ENCODE measurements around the gene ZNF813.
A peak's percentile ranks its signal among the peaks of the same experiment; 100 is the strongest.
"Not testable (repeated sequence)": the region's sequence is repeated elsewhere in the genome, so short reads cannot be mapped to it uniquely, and the experiment has no call there.

The ZNF813 gene

GRCh38 chr19:53424968-53425597 lies 42.5 kb upstream of the ZNF813 start:
- H4K20me1 ChIP-seq (ENCODE audit: insufficient read depth) = no peaks in the 10 kb centered on the region
- no peaks in the 10 kb centered on the region for H3K36me3 ChIP-seq (ENCODE audit: insufficient read depth)
- peak; percentile 23; the same call in 1 of the 2 replicates for TF ChIP-seq CTCF (conservative IDR thresholded peaks at IDR 0.05; ENCODE audit: low read depth, low read length)
- no peaks in the 10 kb centered on the region for H3K4me1 ChIP-seq (ENCODE audit: low read depth, poor library complexity, severe bottlenecking)
- no peak overlapping the region for H2AFZ ChIP-seq (ENCODE audit: low read depth)
- no peak overlapping the region for H3K4me3 ChIP-seq (IDR thresholded peaks at IDR 0.05; ENCODE audit: insufficient read depth, low read depth, low read length)
- no peak overlapping the region for H3K27ac ChIP-seq
- no peak overlapping the region for H3K4me2 ChIP-seq
- no peak overlapping the region for H3K9ac ChIP-seq
- no peaks in the 10 kb centered on the region for H3K79me2 ChIP-seq (ENCODE audit: insufficient read depth, low read depth)
- no peaks in the 10 kb centered on the region for H3K27me3 ChIP-seq (ENCODE audit: insufficient read depth, low read depth)

- H3K36me3 ChIP-seq (ENCODE audit: insufficient read depth) = no peaks in the 10 kb centered on the region
- H3K27me3 ChIP-seq (ENCODE audit: insufficient read depth, low read depth) = no peaks in the 10 kb centered on the region
- peak within 1 kb of the TSS; percentile 32; the same call in 1 of the 2 replicates for H3K27ac ChIP-seq
- no peaks in the 10 kb centered on the region for H4K20me1 ChIP-seq (ENCODE audit: insufficient read depth)
- H3K4me3 ChIP-seq (IDR thresholded peaks at IDR 0.05; ENCODE audit: insufficient read depth, low read depth, low read length) = no peak within 1 kb of the TSS
- TF ChIP-seq CTCF (conservative IDR thresholded peaks at IDR 0.05; ENCODE audit: low read depth, low read length) = peak; percentile 30; the same call in 1 of the 2 replicates
- H2AFZ ChIP-seq (ENCODE audit: low read depth) = peak within 1 kb of the TSS; percentile 57; the same call in 1 of the 2 replicates
- H3K9ac ChIP-seq = peak within 1 kb of the TSS; percentile 63
- H3K4me2 ChIP-seq = no peak within 1 kb of the TSS
- H3K79me2 ChIP-seq (ENCODE audit: insufficient read depth, low read depth) = no peaks in the 10 kb centered on the region
- H3K4me1 ChIP-seq (ENCODE audit: low read depth, poor library complexity, severe bottlenecking) = no peaks in the 10 kb centered on the region
Measured at GRCh38 chr19:53431399-53432087, 36.0 kb upstream of the ZNF813 start, which contains the start of gene ZNF761. TSS of gene ZNF761 (plus strand) at chr19:53431984. CDS start at chr19:53447269, 15,285 bp downstream.

- TF ChIP-seq CTCF (conservative IDR thresholded peaks at IDR 0.05; ENCODE audit: low read depth, low read length) = no peak
- no peaks in the 10 kb centered on the region for H3K36me3 ChIP-seq (ENCODE audit: insufficient read depth)
- H3K27ac ChIP-seq = peak overlapping the region; percentile 32; the same call in 1 of the 2 replicates
- peak overlapping the region; percentile 57; the same call in 1 of the 2 replicates for H2AFZ ChIP-seq (ENCODE audit: low read depth)
- no peaks in the 10 kb centered on the region for H4K20me1 ChIP-seq (ENCODE audit: insufficient read depth)
- no peaks in the 10 kb centered on the region for H3K79me2 ChIP-seq (ENCODE audit: insufficient read depth, low read depth)
- H3K4me2 ChIP-seq = no peak overlapping the region
- no peak overlapping the region for H3K4me3 ChIP-seq (IDR thresholded peaks at IDR 0.05; ENCODE audit: insufficient read depth, low read depth, low read length)
- H3K27me3 ChIP-seq (ENCODE audit: insufficient read depth, low read depth) = no peaks in the 10 kb centered on the region
- H3K9ac ChIP-seq = peak overlapping the region; percentile 63
- H3K4me1 ChIP-seq (ENCODE audit: low read depth, poor library complexity, severe bottlenecking) = no peaks in the 10 kb centered on the region
Measured at GRCh38 chr19:53432088-53432661, 35.4 kb upstream of the ZNF813 start.

- H3K27me3 ChIP-seq (ENCODE audit: insufficient read depth, low read depth); H2AFZ ChIP-seq (ENCODE audit: low read depth); H3K36me3 ChIP-seq (ENCODE audit: insufficient read depth); H3K9ac ChIP-seq; H3K4me3 ChIP-seq (IDR thresholded peaks at IDR 0.05; ENCODE audit: insufficient read depth, low read depth, low read length); H3K79me2 ChIP-seq (ENCODE audit: insufficient read depth, low read depth); H3K4me2 ChIP-seq; H3K27ac ChIP-seq; H3K4me1 ChIP-seq (ENCODE audit: low read depth, poor library complexity, severe bottlenecking); H4K20me1 ChIP-seq (ENCODE audit: insufficient read depth): not testable (repeated sequence)
Measured at GRCh38 chr19:53443809-53444208, 23.7 kb upstream of the ZNF813 start.

- not testable (repeated sequence) for H3K4me3 ChIP-seq (IDR thresholded peaks at IDR 0.05; ENCODE audit: insufficient read depth, low read depth, low read length); H2AFZ ChIP-seq (ENCODE audit: low read depth); H3K79me2 ChIP-seq (ENCODE audit: insufficient read depth, low read depth); H3K9ac ChIP-seq; H4K20me1 ChIP-seq (ENCODE audit: insufficient read depth); H3K4me2 ChIP-seq; H3K27me3 ChIP-seq (ENCODE audit: insufficient read depth, low read depth); H3K4me1 ChIP-seq (ENCODE audit: low read depth, poor library complexity, severe bottlenecking); H3K27ac ChIP-seq; H3K36me3 ChIP-seq (ENCODE audit: insufficient read depth)
Measured at GRCh38 chr19:53447196-53447595, 20.3 kb upstream of the ZNF813 start.

All from KMS-11 (cell line).